Subcutaneous adipose tissue (tissue), 4 donors: ENCODE measurements around the gene TBC1D5. TPM values are rescaled to one million over a fixed set of nuclear protein-coding genes. Genes with fewer than 3 reads are reported as not detected.

Source experiments
- CTCF ChIP-seq: fragments of 450-650 bp; IDR thresholded peaks from one replicate; pipeline ENCODE4 v1.5.1; 2016; ENCODE audit warnings: low read depth, mild to moderate bottlenecking, control low read depth, antibody characterized with exemption, moderate library complexity
- total RNA-seq, 4 donors: library from RNA; depleted of rRNA; stranded (reverse); fragments of >200 nt; gene quantifications; one replicate each; pipeline ENCODE4 v1.1.0, GENCODE V29; 2016

TBC1D5 gene
- total RNA-seq, 4 donors from 2014 or later, result 76.3 to 91.1 (median 81.3) TPM

- no peak for TF ChIP-seq CTCF
Observed at GRCh38 chr3:17714473-17714872, 28.0 kb downstream of the TBC1D5 start.

- TF ChIP-seq CTCF, result no peak
Observed at GRCh38 chr3:17709236-17709810, 33.1 kb downstream of the TBC1D5 start.

GRCh38 chr3:17707813-17708543 lies 34.5 kb downstream of the TBC1D5 start:
- TF ChIP-seq CTCF, result no peak

GRCh38 chr3:17687566-17687965 lies 54.9 kb downstream of the TBC1D5 start:
- no peak for TF ChIP-seq CTCF

- no peak for TF ChIP-seq CTCF
Observed at GRCh38 chr3:17686613-17687012, 55.8 kb downstream of the TBC1D5 start.

GRCh38 chr3:17683542-17684207 lies 58.8 kb downstream of the TBC1D5 start:
- TF ChIP-seq CTCF, result no peak

GRCh38 chr3:17680530-17680929 lies 61.9 kb downstream of the TBC1D5 start:
- TF ChIP-seq CTCF, result no peak
